OCI-LY3 (cell line): ENCODE measurements around the gene EGFLAM.
"Not testable (repeated sequence)": the region's sequence is repeated elsewhere in the genome, so short reads cannot be mapped to it uniquely, and the experiment has no call there.

Experiments
- H2AFZ ChIP-seq: fragments of 200-600, 300-600 bp; shearing (Covaris generic); 2 replicates; pipeline ENCODE4 v1.6.0; 2014; ENCODE audit warnings: antibody characterized with exemption, low read depth, low read length
- H3K27ac ChIP-seq: fragments of 200-600, 300-600 bp; sonication (generic); 2 replicates; pipeline ENCODE4 v1.5.1; 2014; ENCODE audit warnings: mild to moderate bottlenecking, low read length, moderate library complexity, mixed read lengths
- H3K27me3 ChIP-seq: fragments of 200-600, 300-600 bp; sonication (generic); 2 replicates; pipeline ENCODE4 v1.6.1; 2014; ENCODE audit warnings: low read depth, low read length, mixed read lengths
- H3K36me3 ChIP-seq: fragments of 200-600, 300-600 bp; sonication (generic); replicated peaks from 2 replicates; pipeline ENCODE3; 2014; ENCODE audit warnings: low read depth, low read length, mixed read lengths
- H3K4me1 ChIP-seq: fragments of 300-600, 200-600 bp; sonication (generic); 2 replicates; pipeline ENCODE4 v1.6.1; 2014; ENCODE audit warnings: low read length, mixed read lengths
- H3K4me2 ChIP-seq: fragments of 200-600, 300-600 bp; sonication (generic); 2 replicates; pipeline ENCODE4 v1.6.1; 2014; ENCODE audit warnings: low read length, mixed read lengths
- H3K4me3 ChIP-seq: fragments of 300-600, 200-600 bp; sonication (generic); 2 replicates; pipeline ENCODE4 v1.5.1; 2014; ENCODE audit warnings: antibody characterized with exemption, mild to moderate bottlenecking, low read length, moderate library complexity
- H3K79me2 ChIP-seq: fragments of 300-600, 200-600 bp; shearing (Covaris generic); 2 replicates; pipeline ENCODE4 v1.6.1; 2014; ENCODE audit warnings: mild to moderate bottlenecking, low read length, mixed read lengths
- H3K9ac ChIP-seq: fragments of 300-600, 200-600 bp; shearing (Covaris generic); 2 replicates; pipeline ENCODE4 v1.6.0; 2014; ENCODE audit warnings: mild to moderate bottlenecking, low read length, moderate library complexity
- H3K9me3 ChIP-seq: fragments of 200-600, 300-600 bp; shearing (Covaris generic); 2 replicates; pipeline ENCODE4 v1.6.1; 2014; ENCODE audit warnings: low read length, mixed read lengths; ENCODE audit not compliant: insufficient read depth
- H4K20me1 ChIP-seq: fragments of 200-600, 300-600 bp; sonication (generic); 2 replicates; pipeline ENCODE4 v1.6.1; 2016; ENCODE audit warnings: low read length, mixed read lengths; ENCODE audit not compliant: insufficient read depth
- EZH2phosphoT487 ChIP-seq: fragments of 200-600 bp; shearing (Covaris generic); IDR thresholded peaks from 2 replicates; pipeline ENCODE4 v1.6.1; 2018; ENCODE audit warnings: antibody characterized with exemption, mixed run types, low read depth
- TF ChIP-seq, protein P1 (sequence below): fragments of 200-600, 300-600 bp; sonication (generic); IDR thresholded peaks from 2 replicates; pipeline ENCODE4 v1.5.1; 2014; ENCODE audit warnings: antibody characterized with exemption, low read length, low read depth

Gene EGFLAM

DNA sequence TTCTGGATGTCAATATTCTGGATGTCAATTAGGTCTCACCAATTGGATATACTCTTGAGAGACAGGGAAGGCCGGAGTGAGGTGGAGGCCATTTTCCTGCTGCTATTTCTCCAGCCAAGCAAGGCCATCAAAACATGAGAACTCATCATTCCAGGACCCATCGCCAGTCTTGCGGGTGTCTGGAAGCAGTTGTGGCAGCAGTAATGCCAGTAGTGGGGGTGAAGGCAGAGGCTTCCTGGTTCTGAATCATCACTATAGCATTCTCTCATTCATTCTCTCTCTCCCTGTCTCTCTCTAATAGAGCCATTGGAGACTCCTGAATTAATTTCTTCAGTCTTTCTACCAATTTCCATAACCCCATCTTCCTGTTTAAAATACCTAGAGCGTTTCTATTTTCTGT, 71.8 kb downstream of the EGFLAM start:
- Histone ChIP-seq H3K9ac (no peak overlapping the region), H4K20me1 (no peaks in the 10 kb centered on the region), H3K27ac (no peak overlapping the region), H3K79me2 (no peaks in the 10 kb centered on the region), H3K36me3 (no peaks in the 10 kb centered on the region), H3K4me2 (no peak overlapping the region), H3K4me3 (no peak overlapping the region), H3K9me3 (no peaks in the 10 kb centered on the region), H2AFZ (no peak overlapping the region), H3K27me3 (no peaks in the 10 kb centered on the region), H3K4me1 (no peaks in the 10 kb centered on the region)
- TF ChIP-seq, protein P1, sequence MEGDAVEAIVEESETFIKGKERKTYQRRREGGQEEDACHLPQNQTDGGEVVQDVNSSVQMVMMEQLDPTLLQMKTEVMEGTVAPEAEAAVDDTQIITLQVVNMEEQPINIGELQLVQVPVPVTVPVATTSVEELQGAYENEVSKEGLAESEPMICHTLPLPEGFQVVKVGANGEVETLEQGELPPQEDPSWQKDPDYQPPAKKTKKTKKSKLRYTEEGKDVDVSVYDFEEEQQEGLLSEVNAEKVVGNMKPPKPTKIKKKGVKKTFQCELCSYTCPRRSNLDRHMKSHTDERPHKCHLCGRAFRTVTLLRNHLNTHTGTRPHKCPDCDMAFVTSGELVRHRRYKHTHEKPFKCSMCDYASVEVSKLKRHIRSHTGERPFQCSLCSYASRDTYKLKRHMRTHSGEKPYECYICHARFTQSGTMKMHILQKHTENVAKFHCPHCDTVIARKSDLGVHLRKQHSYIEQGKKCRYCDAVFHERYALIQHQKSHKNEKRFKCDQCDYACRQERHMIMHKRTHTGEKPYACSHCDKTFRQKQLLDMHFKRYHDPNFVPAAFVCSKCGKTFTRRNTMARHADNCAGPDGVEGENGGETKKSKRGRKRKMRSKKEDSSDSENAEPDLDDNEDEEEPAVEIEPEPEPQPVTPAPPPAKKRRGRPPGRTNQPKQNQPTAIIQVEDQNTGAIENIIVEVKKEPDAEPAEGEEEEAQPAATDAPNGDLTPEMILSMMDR: no peak
- no peak for TF ChIP-seq EZH2phosphoT487

DNA sequence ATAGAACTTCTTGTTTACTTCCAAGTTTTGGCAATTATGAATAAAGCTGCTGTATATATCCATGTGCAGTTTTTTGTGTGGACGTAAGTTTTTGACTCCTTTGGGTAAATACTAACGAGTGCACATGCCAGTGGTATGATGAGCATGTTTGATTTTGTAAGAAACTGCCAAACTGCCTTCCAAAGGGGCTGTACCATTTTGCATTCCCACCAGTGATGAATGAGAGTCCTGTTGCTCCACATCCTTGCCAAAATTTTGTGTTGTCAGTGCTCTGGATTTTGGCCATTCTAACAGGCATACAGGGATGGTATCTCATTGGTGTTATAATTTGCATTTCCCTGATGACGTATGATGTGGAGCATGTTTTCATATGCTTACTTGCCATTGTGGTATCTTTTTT, 73.5 kb downstream of the EGFLAM start:
- no peaks in the 10 kb centered on the region for H3K9me3 ChIP-seq
- H3K9ac ChIP-seq: no peak overlapping the region
- TF ChIP-seq EZH2phosphoT487: no peak
- TF ChIP-seq, protein P1: no peak
- no peaks in the 10 kb centered on the region for H3K27me3 ChIP-seq
- H3K36me3 ChIP-seq: no peaks in the 10 kb centered on the region
- no peak overlapping the region for H2AFZ ChIP-seq
- H3K27ac ChIP-seq: no peak overlapping the region
- H3K4me2 ChIP-seq: no peak overlapping the region
- H3K4me3 ChIP-seq: no peak overlapping the region
- H3K79me2 ChIP-seq: no peaks in the 10 kb centered on the region
- no peaks in the 10 kb centered on the region for H4K20me1 ChIP-seq
- H3K4me1 ChIP-seq: no peaks in the 10 kb centered on the region

DNA sequence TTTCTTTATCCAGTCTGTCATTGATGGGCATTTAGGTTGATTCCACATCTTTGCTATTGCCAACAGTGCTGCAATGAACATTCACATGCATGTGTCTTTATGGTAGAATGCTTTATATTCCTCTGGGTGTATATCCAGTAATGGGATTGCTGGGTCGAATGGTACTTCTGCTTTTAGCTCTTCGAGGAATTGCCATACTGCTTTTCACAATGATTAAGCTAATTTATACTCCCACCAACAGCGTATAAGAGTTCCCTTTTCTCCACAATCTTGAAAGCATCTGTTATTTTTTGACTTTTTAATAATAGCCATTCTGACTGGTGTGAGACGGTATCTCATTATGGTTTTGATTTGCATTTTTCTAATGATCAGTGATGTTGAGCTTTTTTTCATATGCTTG, 74.8 kb downstream of the EGFLAM start:
- not testable (repeated sequence) for H3K9ac ChIP-seq, H3K27ac ChIP-seq, H3K4me3 ChIP-seq, H4K20me1 ChIP-seq, H3K79me2 ChIP-seq, H2AFZ ChIP-seq, H3K36me3 ChIP-seq, H3K4me2 ChIP-seq, H3K27me3 ChIP-seq, H3K9me3 ChIP-seq, H3K4me1 ChIP-seq

DNA sequence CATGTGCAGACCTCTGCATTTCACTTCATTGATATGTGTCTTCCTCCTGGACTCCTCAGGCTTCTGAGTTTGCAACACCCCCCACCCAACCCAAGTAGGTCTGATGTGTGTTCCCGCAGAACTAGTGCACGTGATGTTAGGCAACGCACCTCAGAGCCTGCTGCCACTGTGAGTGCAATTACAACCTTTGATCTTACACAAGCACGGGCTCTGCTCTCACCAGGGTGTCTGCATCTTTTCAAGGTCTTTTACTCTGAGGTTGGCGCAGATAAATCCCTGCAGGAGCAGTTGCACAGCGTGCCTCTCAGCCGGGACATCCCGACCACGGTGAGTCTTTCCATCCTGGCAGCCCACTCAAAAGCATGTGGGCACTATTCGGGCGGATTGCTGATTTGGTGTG, 80.1 kb downstream of the EGFLAM start:
- H2AFZ ChIP-seq: no peak overlapping the region
- H3K4me3 ChIP-seq: no peak overlapping the region
- no peaks in the 10 kb centered on the region for H3K9me3 ChIP-seq
- H3K36me3 ChIP-seq: no peaks in the 10 kb centered on the region
- H3K27me3 ChIP-seq: no peaks in the 10 kb centered on the region
- no peak overlapping the region for H3K27ac ChIP-seq
- no peaks in the 10 kb centered on the region for H3K4me1 ChIP-seq
- TF ChIP-seq EZH2phosphoT487: no peak
- TF ChIP-seq, protein P1: no peak
- H3K4me2 ChIP-seq: no peak overlapping the region
- H3K79me2 ChIP-seq: no peaks in the 10 kb centered on the region
- no peaks in the 10 kb centered on the region for H4K20me1 ChIP-seq
- no peak overlapping the region for H3K9ac ChIP-seq

DNA sequence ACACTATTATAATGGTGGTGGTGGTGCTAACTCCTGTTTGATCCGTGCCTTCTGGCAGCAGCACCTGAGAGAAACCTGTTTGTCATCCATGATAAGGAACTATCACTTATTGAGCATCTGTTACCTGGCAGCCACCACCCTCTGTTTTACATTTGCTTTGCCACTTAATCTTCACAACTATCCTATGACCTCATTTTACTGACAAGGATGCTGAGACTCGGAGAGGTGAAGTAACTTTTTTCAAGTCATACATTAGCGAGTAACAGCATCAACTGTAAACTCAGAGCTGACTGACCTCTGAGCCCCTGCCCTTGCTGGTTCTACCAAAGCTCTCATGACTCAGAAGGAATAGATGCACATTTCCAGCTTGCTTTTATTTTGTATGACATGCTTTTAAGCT, 81.1 kb downstream of the EGFLAM start:
- Histone ChIP-seq H3K4me3 (no peak overlapping the region), H3K4me2 (no peak overlapping the region), H3K27ac (no peak overlapping the region), H3K79me2 (no peaks in the 10 kb centered on the region), H3K9ac (no peak overlapping the region), H2AFZ (no peak overlapping the region), H3K9me3 (no peaks in the 10 kb centered on the region), H4K20me1 (no peaks in the 10 kb centered on the region), H3K27me3 (no peaks in the 10 kb centered on the region), H3K36me3 (no peaks in the 10 kb centered on the region), H3K4me1 (no peaks in the 10 kb centered on the region)
- no peak for TF ChIP-seq EZH2phosphoT487
